Measurements from ENCODE around the gene EGR1.

The EGR1 gene

DNA sequence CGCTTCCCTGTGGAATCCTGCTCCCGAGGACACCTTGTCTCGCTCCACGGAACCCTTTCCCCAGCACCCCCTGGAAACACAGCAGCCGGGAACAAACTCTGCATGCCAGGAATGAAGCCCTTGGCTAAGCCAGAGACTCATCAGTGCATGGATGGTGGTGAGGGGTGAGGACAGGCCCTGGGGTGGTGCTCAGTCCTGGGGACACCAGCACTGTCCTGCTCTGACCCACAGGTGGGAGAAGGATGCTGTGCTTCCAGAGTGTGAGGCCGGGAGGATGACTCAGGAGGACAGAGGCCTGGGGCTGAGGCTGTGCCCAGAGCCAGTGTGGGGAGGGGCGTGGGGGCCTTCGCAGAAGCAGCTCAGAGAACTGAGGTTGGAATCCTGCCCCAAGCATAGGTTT is 11.2 kb upstream of the EGR1 start:
- no peak for DNase-seq

- DNase-seq = no peak
Observed at GRCh38 chr5:138455232-138455930, 9.9 kb upstream of the EGR1 start.

DNA sequence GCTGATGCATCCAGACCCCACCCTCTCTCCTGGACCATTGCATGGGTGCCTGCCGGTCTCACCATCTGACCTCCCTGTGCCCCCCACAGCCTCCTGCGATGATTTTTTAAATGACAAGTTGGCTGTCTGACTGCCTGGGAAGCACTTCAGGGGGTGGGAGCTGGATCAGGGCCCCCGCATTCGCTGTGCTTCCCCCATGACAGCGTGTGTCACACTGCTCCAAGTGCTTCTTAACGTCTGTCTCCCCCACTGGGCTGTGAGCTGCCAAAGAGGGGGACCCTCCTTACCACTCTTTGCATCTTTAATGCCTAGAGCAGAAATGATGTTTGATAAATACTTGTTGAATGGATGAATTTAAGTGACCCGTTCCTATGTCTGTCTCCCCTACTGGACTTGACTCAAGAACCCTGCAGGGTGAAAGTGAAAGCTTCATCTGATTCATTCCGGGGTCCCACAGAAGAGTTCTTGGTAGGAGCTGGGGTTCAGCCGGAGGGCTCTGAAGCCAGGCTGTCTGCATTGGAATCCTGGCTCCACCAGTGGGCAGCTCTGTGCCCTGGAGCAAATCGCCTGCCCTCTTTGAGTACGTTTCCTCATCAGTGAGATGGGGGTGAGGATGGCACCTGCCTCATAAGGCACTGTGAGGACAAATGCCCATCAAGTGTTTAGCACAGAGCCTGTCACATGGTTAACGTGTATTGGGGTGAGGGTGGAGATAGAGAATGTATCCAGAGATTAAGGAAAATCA is 7.6 kb upstream of the EGR1 start:
- DNase-seq = no peak

DNA sequence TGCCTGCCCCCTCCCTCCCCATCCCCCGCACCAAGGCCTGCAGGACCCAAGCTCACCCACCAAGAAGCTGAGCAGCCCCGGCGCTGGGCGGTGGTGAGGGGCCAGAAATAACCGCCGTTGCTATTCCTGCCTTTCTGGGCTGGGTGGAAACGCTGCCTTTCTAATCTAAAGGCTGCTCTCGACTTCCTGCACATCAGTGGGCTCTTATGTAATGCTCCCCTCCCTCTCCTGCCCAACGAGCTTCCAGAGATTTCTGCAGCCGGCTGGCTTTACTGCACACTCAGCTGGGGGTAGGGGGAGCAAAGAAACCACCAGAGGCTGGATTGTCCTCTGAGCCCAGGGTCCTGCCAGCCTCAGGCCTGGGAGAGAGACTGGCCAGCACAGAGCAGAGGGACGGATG is 6.9 kb upstream of the EGR1 start:
- no peak for DNase-seq

GRCh38 chr5:138458856-138459255 is 6.4 kb upstream of the EGR1 start:
- no peak for DNase-seq

DNA sequence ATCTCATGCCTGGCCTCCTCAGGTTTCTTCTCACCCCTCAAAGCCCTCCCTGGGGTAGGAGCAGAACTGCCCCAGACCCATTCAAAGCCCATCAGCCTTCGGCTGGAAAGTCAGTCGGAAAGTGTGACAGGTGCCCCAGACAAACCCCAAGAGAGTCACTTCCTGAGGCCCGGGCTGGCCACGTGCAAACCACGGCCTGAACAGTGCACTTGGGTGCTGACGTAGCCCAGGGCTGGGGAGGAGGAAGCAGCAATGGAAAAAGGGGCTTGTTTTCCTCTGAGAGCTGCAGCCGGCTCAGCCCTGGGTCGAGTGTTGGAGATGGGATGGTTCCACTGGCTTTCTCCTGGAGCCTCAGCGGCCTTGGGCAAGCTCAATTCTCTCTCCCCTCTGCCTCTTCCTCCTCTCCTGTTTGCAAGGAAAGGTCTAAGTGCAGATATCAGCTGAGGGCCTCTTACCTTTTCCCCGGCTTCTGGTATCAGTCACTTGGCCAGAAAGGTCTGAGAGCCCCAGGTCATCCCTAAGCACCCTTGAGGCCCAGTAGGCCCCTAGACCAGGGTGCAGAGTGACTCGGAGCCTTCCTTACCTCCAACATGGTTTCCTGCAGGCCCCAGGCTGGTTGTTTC is 5.9 kb upstream of the EGR1 start:
- DNase-seq = no peak

- no peak for DNase-seq
Observed at GRCh38 chr5:138460032-138460693, 5.1 kb upstream of the EGR1 start.

DNA sequence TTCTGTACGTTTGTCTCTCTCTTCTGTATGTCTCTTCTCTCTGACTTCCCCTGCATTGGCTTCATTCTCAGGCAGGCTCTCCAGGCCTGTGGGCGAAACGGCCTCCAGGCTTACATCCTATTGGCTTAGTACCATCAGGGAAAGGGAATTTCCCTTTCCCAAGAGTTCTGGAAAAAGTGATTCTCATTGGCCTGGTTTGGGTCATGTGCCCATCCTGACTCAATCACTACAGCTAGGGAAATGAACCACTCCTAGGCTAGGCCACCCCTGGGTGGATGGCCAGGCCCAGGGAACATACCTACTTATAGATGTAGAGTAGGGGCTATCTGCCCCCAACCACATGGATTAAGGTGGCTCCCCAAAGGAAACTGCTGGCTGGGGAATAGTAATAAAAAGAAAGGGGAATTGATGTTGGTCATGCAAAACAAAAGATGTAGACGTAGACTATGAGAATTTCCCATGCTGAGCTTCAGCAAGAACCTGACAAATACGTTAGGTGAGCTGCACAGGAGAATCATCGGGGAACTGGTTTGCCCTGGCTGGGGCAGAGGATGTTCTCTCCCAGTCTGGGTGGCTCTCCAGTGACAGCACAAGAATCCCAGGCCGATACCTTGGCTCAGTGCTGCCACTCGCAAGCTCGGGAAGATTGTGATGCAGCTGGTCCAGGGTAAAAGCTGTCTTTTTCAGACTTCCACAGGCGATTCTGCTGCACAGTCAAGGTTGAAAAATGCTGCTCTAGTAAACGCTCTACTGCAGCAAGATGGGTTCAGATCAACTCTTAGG is 3.7 kb upstream of the EGR1 start:
- DNase-seq = no peak

DNA sequence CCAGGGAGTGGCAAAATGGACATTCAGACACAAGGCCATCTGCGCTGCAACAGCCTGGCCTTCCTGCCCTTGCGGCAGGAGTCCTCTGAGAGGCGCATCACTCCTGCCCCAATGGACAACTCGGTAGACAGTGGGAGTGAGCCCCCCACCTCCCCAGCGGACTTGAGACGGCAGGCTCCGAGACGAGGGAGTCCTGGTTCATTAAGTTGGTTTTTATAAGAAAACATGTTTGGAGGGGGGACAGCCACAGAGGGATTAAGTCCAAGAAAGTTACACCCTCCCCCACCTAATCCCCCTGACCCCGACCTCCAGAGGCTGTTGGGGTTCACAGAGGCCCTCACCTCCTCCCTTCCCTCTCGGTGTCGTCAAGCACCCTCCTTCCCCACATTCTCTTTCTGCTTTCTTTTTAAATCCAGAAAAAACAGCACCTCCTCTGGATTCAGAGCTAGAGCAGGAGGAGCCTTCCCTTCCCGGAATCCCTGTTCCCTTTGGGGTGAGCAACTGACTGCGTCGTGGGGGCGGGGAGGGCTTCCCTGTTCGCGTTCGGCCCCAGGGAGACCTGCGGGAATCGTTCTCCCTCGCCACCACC is 1.8 kb upstream of the EGR1 start:
- DNase-seq = no peak

GRCh38 chr5:138464008-138464387 is 1.3 kb upstream of the EGR1 start:
- peak; percentile 70 for DNase-seq

DNA sequence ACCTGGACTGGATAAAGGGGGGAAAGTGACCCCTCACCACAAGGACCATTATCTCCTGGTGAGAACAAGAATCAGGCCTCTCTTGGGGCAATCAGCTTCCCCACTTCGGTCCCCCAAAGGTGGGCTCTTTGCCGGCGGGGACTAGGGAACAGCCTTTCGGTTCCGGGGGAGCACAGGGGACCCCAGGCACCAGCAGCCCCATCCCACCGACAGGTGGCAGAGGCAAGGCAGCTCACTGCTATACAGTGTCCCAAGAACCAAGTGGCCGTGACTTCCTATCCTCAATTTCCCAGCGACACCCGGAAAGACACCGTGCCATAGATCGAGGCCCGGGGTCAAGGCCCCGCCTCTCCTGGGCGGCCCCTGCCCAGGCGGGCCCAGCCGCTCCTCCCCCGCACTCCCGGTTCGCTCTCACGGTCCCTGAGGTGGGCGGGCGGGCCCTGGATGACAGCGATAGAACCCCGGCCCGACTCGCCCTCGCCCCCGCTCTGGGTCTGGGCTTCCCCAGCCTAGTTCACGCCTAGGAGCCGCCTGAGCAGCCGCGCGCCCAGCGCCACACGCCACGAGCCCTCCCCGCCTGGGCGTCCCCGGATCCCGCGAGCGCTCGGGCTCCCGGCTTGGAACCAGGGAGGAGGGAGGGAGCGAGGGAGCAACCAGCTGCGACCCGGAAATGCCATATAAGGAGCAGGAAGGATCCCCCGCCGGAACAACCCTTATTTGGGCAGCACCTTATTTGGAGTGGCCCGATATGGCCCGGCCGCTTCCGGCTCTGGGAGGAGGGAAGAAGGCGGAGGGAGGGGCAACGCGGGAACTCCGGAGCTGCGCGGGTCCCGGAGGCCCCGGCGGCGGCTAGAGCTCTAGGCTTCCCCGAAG is 655 bp upstream of the EGR1 start:
- peak; percentile 89 for DNase-seq

DNA sequence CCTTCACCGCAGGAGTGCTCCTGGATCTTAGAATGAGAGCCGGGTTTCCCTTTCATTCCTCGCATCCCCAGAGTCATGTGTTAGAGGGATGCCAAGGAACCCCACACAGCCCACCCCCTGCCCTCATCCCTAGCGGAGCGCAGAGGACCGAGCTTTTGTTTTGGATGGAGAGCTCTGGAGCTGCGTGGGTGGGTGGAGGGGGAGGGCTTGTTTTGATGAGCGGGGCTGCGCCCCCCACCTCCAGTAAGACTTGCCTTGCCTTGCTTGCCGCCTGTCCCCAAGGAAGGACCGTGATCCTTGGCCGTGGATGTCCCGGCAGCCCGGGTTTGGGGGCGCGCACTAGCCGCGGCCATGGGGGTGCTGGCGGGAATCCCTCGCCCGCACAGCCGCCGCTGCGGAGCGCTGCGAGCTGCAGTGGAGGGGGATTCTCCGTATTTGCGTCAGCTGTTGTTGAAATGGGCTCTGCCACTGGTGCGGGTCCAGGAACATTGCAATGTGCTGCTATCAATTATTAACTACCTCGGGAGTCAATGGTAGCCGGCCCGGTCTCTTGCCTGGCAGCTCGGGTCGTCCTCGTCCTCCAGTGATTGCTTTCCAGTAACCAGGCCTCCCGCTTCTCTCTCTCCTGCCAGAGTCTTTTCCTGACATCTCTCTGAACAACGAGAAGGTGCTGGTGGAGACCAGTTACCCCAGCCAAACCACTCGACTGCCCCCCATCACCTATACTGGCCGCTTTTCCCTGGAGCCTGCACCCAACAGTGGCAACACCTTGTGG is 1.0 kb downstream of the EGR1 start:
- no peak for DNase-seq

GRCh38 chr5:138466900-138467710 is 1.8 kb downstream of the EGR1 start:
- no peak for DNase-seq

GRCh38 chr5:138467711-138468132 is 2.4 kb downstream of the EGR1 start:
- no peak for DNase-seq

DNA sequence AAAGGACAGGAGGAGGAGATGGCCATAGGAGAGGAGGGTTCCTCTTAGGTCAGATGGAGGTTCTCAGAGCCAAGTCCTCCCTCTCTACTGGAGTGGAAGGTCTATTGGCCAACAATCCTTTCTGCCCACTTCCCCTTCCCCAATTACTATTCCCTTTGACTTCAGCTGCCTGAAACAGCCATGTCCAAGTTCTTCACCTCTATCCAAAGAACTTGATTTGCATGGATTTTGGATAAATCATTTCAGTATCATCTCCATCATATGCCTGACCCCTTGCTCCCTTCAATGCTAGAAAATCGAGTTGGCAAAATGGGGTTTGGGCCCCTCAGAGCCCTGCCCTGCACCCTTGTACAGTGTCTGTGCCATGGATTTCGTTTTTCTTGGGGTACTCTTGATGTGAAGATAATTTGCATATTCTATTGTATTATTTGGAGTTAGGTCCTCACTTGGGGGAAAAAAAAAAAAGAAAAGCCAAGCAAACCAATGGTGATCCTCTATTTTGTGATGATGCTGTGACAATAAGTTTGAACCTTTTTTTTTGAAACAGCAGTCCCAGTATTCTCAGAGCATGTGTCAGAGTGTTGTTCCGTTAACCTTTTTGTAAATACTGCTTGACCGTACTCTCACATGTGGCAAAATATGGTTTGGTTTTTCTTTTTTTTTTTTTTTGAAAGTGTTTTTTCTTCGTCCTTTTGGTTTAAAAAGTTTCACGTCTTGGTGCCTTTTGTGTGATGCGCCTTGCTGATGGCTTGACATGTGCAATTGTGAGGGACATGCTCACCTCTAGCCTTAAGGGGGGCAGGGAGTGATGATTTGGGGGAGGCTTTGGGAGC is 3.1 kb downstream of the EGR1 start:
- no peak for DNase-seq

GRCh38 chr5:138468966-138469539 is 3.8 kb downstream of the EGR1 start:
- DNase-seq = no peak

- DNase-seq = no peak
Observed at GRCh38 chr5:138469540-138470321, 4.5 kb downstream of the EGR1 start.
